ENCODE results near the gene ADORA1. TPM values are rescaled to one million over a fixed set of nuclear protein-coding genes. Genes with fewer than 3 reads are reported as not detected.

ADORA1 gene
- total and polyA plus RNA-seq, 4 experiments from 2014 or later = 0.10 TPM; not detected in 3

- H3K4me1 Mint-ChIP-seq = no peaks in the 10 kb centered on the region
- Histone ChIP-seq H3K36me3 (ENCODE audit: insufficient read depth, low read length) (no peaks in the 10 kb centered on the region), H3K27ac (ENCODE audit: low read depth, low read length) (no peak overlapping the region), H3K4me1 (ENCODE audit: insufficient read depth, low read length) (no peaks in the 10 kb centered on the region), H3K27me3 (ENCODE audit: insufficient read depth, low read length) (no peaks in the 10 kb centered on the region), H3K4me3 (ENCODE audit: low read length in 2 of 2) (no peak overlapping the region), H3K9me3 (ENCODE audit: control insufficient read depth in 1 of 2, low read length in 2 of 2) (no peaks in the 10 kb centered on the region)
- H3K27me3 Mint-ChIP-seq = peaks cover 0 to 2% of the 10 kb centered on the region in 2 donors
- intact Hi-C loops (cut with micrococcal nuclease) = no loop called here
- no peak overlapping the region for H3K4me3 Mint-ChIP-seq
- H3K36me3 Mint-ChIP-seq = no peaks in the 10 kb centered on the region
- no peak for DNase-seq
- peaks cover 0 to 8% (median 0%) of the 10 kb centered on the region in 8 donors for H3K9me3 Mint-ChIP-seq
- ChIA-PET POLR2A (ENCODE audit: partially characterized antibody) (no interaction called here), CTCF (ENCODE audit: partially characterized antibody) (no interaction called here)
- no peak overlapping the region for H3K27ac Mint-ChIP-seq
Measured at GRCh38 chr1:203146537-203146936, 19.0 kb downstream of the ADORA1 start.

- ChIA-PET CTCF (ENCODE audit: partially characterized antibody) (interaction anchor here (1.4 kb wide), 1 partner anchor 46 kb away, joined by 3 read pairs; no protein-coding TSS in a partner anchor), POLR2A (ENCODE audit: partially characterized antibody) (no interaction called here)
- Histone ChIP-seq H3K9me3 (ENCODE audit: control insufficient read depth in 1 of 2, low read length in 2 of 2) (no peaks in the 10 kb centered on the region), H3K27me3 (ENCODE audit: insufficient read depth, low read length) (no peaks in the 10 kb centered on the region), H3K4me3 (ENCODE audit: low read length in 2 of 2) (no peak overlapping the region), H3K27ac (ENCODE audit: low read depth, low read length) (no peak overlapping the region), H3K36me3 (ENCODE audit: insufficient read depth, low read length) (no peaks in the 10 kb centered on the region), H3K4me1 (ENCODE audit: insufficient read depth, low read length) (no peaks in the 10 kb centered on the region)
- peaks cover 0 to 8% (median 0%) of the 10 kb centered on the region in 8 donors for H3K9me3 Mint-ChIP-seq
- intact Hi-C loops (cut with micrococcal nuclease) = no loop called here
- no peak overlapping the region for H3K27ac Mint-ChIP-seq
- no peak for DNase-seq
- no peak overlapping the region for H3K4me3 Mint-ChIP-seq
- H3K27me3 Mint-ChIP-seq = no peaks in the 10 kb centered on the region
- no peaks in the 10 kb centered on the region for H3K36me3 Mint-ChIP-seq
- H3K4me1 Mint-ChIP-seq = no peaks in the 10 kb centered on the region
Measured at GRCh38 chr1:203147376-203147775, 19.9 kb downstream of the ADORA1 start.

- Histone ChIP-seq H3K27me3 (ENCODE audit: insufficient read depth, low read length) (no peaks in the 10 kb centered on the region), H3K4me1 (ENCODE audit: insufficient read depth, low read length) (no peaks in the 10 kb centered on the region), H3K4me3 (ENCODE audit: low read length in 2 of 2) (no peak overlapping the region), H3K36me3 (ENCODE audit: insufficient read depth, low read length) (no peaks in the 10 kb centered on the region), H3K9me3 (ENCODE audit: control insufficient read depth in 1 of 2, low read length in 2 of 2) (no peaks in the 10 kb centered on the region), H3K27ac (ENCODE audit: low read depth, low read length) (no peak overlapping the region)
- Mint-ChIP-seq H3K27me3 (no peaks in the 10 kb centered on the region), H3K4me3 (no peak overlapping the region), H3K27ac (no peak overlapping the region), H3K9me3 (peaks cover 0 to 8% (median 0%) of the 10 kb centered on the region in 8 donors), H3K4me1 (no peaks in the 10 kb centered on the region), H3K36me3 (no peaks in the 10 kb centered on the region)
- ChIA-PET CTCF (ENCODE audit: partially characterized antibody) (interaction anchor here (0.5 to 1.4 kb wide), 2 partner anchors 47 to 96 kb away, joined by 3 read pairs; no protein-coding TSS in a partner anchor), POLR2A (ENCODE audit: partially characterized antibody) (no interaction called here)
- intact Hi-C loops (cut with micrococcal nuclease) = no loop called here
- DNase-seq = no peak
Measured at GRCh38 chr1:203148127-203148526, 20.6 kb downstream of the ADORA1 start.

GRCh38 chr1:203148579-203148978, 21.1 kb downstream of the ADORA1 start:
- DNase-seq = no peak
- H3K27ac Mint-ChIP-seq = no peak overlapping the region

GRCh38 chr1:203149188-203149840, 21.8 kb downstream of the ADORA1 start:
- no peak overlapping the region for H3K4me3 Mint-ChIP-seq
- H3K27me3 ChIP-seq (ENCODE audit: insufficient read depth, low read length) = no peaks in the 10 kb centered on the region
- intact Hi-C loops (cut with micrococcal nuclease) = no loop called here
- no peaks in the 10 kb centered on the region for H3K9me3 ChIP-seq (ENCODE audit: control insufficient read depth in 1 of 2, low read length in 2 of 2)
- H3K27me3 Mint-ChIP-seq = peaks cover 0 to 1% of the 10 kb centered on the region in 2 donors
- no peaks in the 10 kb centered on the region for H3K4me1 Mint-ChIP-seq
- H3K9me3 Mint-ChIP-seq = peaks cover 0 to 1% (median 0%) of the 10 kb centered on the region in 8 donors
- H3K4me3 ChIP-seq (ENCODE audit: low read length in 2 of 2) = no peak overlapping the region
- no peak overlapping the region for H3K27ac Mint-ChIP-seq
- ChIA-PET POLR2A (ENCODE audit: partially characterized antibody) (no interaction called here), CTCF (ENCODE audit: partially characterized antibody) (no interaction called here)
- H3K36me3 Mint-ChIP-seq = no peaks in the 10 kb centered on the region
- no peaks in the 10 kb centered on the region for H3K4me1 ChIP-seq (ENCODE audit: insufficient read depth, low read length)
- no peak for DNase-seq
- H3K27ac ChIP-seq (ENCODE audit: low read depth, low read length) = no peak overlapping the region
- H3K36me3 ChIP-seq (ENCODE audit: insufficient read depth, low read length) = no peaks in the 10 kb centered on the region

More at GRCh38 chr1:203148579-203148978, 21.1 kb downstream of the ADORA1 start:
- Histone ChIP-seq H3K9me3 (ENCODE audit: control insufficient read depth in 1 of 2, low read length in 2 of 2) (no peaks in the 10 kb centered on the region), H3K27ac (ENCODE audit: low read depth, low read length) (no peak overlapping the region), H3K4me3 (ENCODE audit: low read length in 2 of 2) (no peak overlapping the region), H3K27me3 (ENCODE audit: insufficient read depth, low read length) (no peaks in the 10 kb centered on the region), H3K36me3 (ENCODE audit: insufficient read depth, low read length) (no peaks in the 10 kb centered on the region), H3K4me1 (ENCODE audit: insufficient read depth, low read length) (no peaks in the 10 kb centered on the region)
- no peak overlapping the region for H3K4me3 Mint-ChIP-seq
- no peaks in the 10 kb centered on the region for H3K4me1 Mint-ChIP-seq
- intact Hi-C loops (cut with micrococcal nuclease) = no loop called here
- no peaks in the 10 kb centered on the region for H3K27me3 Mint-ChIP-seq
- H3K36me3 Mint-ChIP-seq = no peaks in the 10 kb centered on the region
- POLR2A ChIA-PET (ENCODE audit: partially characterized antibody) = no interaction called here
- CTCF ChIA-PET (ENCODE audit: partially characterized antibody) = interaction anchor here (1.4 kb wide), 1 partner anchor 48 kb away, joined by 3 read pairs; no protein-coding TSS in a partner anchor
- peaks cover 0 to 6% (median 0%) of the 10 kb centered on the region in 8 donors for H3K9me3 Mint-ChIP-seq

GRCh38 chr1:203150511-203151297, 23.2 kb downstream of the ADORA1 start:
- Histone ChIP-seq H3K27ac (ENCODE audit: low read depth, low read length) (no peak overlapping the region), H3K27me3 (ENCODE audit: insufficient read depth, low read length) (no peaks in the 10 kb centered on the region), H3K36me3 (ENCODE audit: insufficient read depth, low read length) (no peaks in the 10 kb centered on the region), H3K9me3 (ENCODE audit: control insufficient read depth in 1 of 2, low read length in 2 of 2) (no peaks in the 10 kb centered on the region), H3K4me3 (ENCODE audit: low read length in 2 of 2) (no peak overlapping the region), H3K4me1 (ENCODE audit: insufficient read depth, low read length) (no peaks in the 10 kb centered on the region)
- no peak for DNase-seq
- Mint-ChIP-seq H3K9me3 (peaks cover 0 to 1% (median 0%) of the 10 kb centered on the region in 8 donors), H3K4me1 (no peaks in the 10 kb centered on the region), H3K27ac (no peak overlapping the region), H3K36me3 (no peaks in the 10 kb centered on the region), H3K27me3 (peaks cover 0 to 1% of the 10 kb centered on the region in 2 donors), H3K4me3 (no peak overlapping the region)
- intact Hi-C loops (cut with micrococcal nuclease) = no loop called here
- ChIA-PET POLR2A (ENCODE audit: partially characterized antibody) (no interaction called here), CTCF (ENCODE audit: partially characterized antibody) (no interaction called here)

- CTCF ChIA-PET (ENCODE audit: partially characterized antibody) = no interaction called here
Measured at GRCh38 chr1:203151362-203152157, 24.0 kb downstream of the ADORA1 start.

More at GRCh38 chr1:203151362-203152157, 24.0 kb downstream of the ADORA1 start:
- DNase-seq = no peak
- Mint-ChIP-seq H3K4me3 (no peak overlapping the region), H3K9me3 (peaks cover 0 to 1% (median 0%) of the 10 kb centered on the region in 8 donors), H3K27me3 (peaks cover 0 to 1% of the 10 kb centered on the region in 2 donors), H3K27ac (peak overlapping the region in 1 of 7 donors; percentile 25), H3K4me1 (no peaks in the 10 kb centered on the region), H3K36me3 (no peaks in the 10 kb centered on the region)
- Histone ChIP-seq H3K9me3 (ENCODE audit: control insufficient read depth in 1 of 2, low read length in 2 of 2) (no peaks in the 10 kb centered on the region), H3K4me3 (ENCODE audit: low read length in 2 of 2) (no peak overlapping the region), H3K27me3 (ENCODE audit: insufficient read depth, low read length) (no peaks in the 10 kb centered on the region), H3K36me3 (ENCODE audit: insufficient read depth, low read length) (no peaks in the 10 kb centered on the region), H3K4me1 (ENCODE audit: insufficient read depth, low read length) (no peaks in the 10 kb centered on the region), H3K27ac (ENCODE audit: low read depth, low read length) (no peak overlapping the region)
- intact Hi-C loops (cut with micrococcal nuclease) = no loop called here
- POLR2A ChIA-PET (ENCODE audit: partially characterized antibody) = no interaction called here
